Occipital lobe (tissue), 2 donors: ENCODE data around the gene PRRX2. TPM values are rescaled to one million over a fixed set of nuclear protein-coding genes. Genes with fewer than 3 reads are reported as not detected.
"Not testable (repeated sequence)": the region's sequence is repeated elsewhere in the genome, so short reads cannot be mapped to it uniquely, and the experiment has no call there.

ENCODE experiments used
- DNase-seq: peaks from one replicate; lab custom pipeline; 2025; lab: John Stamatoyannopoulos, UW
- total RNA-seq: library from RNA; depleted of rRNA; stranded (reverse); fragments of >200 nt; gene quantifications from one replicate; pipeline ENCODE4 v1.2.3, GENCODE V29; 2014

Gene PRRX2
- total RNA-seq, 1 donor from 2014 or later = 0.16 TPM

DNA sequence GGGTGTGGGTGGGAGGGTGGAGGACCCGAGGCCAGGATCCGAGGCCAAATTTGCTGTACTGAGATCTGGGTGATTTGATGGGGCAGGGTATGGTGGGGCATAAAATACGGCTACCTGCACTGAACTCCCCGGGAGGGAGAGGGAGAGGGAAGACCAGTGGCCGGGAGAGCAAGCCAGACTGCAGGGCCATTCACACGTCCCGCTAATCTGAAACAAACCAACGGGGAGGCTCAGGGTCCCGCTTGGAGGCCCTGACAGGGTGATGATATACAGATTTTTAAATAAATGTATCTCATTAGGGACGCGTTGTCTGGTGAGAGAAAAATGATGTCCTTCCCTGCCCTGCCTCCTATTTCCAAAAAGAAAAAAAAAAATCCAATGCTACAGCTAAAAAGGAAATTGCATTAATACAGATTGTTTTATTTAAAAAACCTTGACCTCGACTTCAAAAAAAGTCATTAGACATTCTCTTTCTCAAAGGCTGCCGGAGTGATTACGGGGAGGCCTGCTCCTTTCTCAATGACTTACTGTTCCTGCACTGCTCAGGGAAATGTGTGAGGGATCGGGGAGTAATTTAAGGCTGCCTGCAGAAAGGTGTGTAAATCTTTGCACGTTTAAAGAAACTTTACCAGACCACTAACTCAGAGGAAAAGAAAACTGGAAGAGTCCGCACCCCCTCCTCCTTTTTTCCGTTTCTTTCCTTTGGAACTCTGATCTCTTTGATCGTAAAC lies 11.5 kb upstream of the PRRX2 start:
- no peak for DNase-seq

DNA sequence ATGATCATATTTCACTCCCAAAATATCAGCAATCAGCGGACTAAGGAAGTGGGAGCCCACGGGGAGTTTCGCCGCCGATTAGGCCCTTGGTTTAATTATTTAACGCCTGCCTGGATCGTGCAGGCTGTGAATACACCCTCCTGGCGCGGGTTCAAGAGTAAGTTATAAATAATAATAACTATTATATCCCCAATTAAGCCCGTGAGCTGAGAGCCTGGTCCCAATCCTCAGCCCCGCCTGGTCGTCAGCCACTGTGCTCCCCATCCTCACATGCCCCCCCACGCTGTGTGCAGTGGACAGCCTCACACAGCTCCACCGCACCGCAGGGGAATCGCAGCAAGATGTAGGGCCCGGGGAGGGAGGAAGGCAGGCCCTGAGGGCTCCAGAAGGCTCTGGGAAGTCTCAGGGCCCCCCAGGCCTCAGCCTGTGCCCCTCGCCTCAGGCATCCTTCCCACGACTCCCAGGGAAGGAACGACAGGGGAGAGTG lies 10.8 kb upstream of the PRRX2 start:
- no peak for DNase-seq

DNA sequence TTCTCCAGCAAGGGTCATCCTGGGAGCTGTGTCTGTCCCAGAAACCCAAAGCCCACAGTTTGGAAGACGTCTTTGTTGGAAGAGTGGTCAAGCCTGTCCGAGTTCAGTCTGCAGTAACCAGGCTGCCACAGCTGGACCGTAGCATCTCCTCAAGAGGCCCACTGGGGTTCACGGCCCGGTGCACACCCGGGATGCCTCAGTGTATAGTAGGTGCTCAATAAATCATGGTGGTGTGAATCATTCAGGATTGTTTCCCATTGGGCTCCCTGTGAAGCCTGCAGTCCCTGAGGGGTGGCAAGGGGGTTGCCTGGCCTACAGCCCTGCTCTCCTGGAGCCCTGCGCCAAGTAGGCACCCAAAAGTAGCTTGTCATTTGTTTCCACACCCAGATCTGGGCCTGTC lies 10.3 kb upstream of the PRRX2 start:
- DNase-seq = no peak

DNA sequence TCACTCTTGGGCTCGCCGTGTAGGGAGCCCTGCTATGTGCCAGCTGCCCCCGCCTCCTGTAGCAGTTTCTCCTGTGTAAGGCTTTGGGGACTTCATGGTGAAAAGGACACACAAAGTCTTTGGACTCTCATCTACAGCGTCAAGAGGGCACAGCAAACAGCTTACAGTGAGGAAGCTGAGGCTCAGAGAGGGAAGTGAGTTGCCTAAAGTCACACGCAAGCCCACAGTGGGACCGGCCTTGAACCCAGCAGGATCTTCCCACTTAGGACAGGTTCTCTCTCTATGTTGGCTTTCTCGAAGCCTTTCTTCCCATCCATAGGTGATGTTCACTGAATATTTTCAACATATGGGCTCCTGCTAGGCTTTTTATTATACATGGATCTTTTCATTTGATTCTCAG lies 9.8 kb upstream of the PRRX2 start:
- no peak for DNase-seq

DNA sequence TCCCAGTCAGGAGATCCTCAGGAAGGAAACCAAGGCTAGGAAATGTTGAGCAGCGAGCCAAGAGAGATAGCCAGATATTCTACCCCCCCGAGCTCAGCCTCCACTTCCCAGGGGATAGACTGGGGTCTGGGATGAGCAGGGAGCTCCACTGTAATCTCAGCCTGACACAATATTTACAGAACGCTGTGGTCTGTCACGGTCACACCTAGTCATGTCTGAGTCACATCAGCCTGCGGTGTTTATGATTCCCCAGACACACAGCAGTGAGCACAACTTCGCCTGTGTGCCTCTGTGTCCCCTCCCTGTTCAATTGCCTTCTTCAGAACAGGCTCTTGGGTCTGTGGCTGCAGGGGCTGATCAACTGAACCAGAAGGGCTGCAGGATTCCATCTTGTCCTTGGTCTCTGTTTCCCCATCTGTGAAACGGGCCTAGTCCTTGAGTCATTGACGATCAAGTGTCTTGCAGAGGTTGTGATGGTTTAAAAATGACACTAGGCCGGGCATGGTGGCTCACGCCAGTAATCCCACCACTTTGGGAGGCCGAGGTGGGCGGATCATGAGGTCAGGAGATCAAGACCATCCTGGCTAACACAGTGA lies 8.6 kb upstream of the PRRX2 start:
- DNase-seq = no peak

DNA sequence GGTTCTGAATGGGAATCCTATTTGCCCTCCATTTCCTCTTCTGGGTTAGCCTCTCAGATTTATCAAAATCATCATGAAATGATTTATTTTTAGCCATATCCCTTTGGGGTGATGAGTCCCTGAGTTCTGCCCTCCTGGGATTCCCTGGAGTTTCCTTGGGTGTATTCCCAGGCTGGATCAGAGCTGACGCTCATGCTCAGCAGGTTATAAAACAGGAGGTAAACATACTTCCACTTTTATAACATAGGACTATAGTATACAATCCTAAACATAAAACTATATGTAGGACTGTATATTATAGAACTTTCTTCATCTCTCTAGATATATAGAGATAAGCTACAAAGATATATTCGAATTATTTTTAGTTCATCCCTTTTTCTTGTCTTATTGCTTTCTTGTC lies 4.4 kb upstream of the PRRX2 start:
- no peak for DNase-seq

DNA sequence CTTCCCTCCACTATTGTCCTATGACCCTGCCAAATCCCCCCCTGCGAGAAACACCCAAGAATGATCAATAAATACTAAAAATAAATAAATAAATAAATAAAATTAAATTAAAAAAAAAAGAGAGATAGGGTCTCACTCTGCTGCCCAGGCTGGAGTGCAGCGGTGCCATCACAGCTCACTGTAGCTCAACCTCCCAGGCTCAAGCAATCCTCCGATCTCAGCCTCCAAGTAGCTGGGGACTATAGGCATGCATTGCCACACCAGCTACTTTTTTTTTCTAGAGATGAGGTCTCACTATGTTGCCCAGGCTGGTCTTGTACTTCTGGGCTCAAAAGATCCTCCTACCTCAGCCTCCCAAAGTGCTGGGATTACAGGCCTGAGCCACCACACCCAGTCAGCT lies 3.2 kb upstream of the PRRX2 start:
- DNase-seq = not testable (repeated sequence)

DNA sequence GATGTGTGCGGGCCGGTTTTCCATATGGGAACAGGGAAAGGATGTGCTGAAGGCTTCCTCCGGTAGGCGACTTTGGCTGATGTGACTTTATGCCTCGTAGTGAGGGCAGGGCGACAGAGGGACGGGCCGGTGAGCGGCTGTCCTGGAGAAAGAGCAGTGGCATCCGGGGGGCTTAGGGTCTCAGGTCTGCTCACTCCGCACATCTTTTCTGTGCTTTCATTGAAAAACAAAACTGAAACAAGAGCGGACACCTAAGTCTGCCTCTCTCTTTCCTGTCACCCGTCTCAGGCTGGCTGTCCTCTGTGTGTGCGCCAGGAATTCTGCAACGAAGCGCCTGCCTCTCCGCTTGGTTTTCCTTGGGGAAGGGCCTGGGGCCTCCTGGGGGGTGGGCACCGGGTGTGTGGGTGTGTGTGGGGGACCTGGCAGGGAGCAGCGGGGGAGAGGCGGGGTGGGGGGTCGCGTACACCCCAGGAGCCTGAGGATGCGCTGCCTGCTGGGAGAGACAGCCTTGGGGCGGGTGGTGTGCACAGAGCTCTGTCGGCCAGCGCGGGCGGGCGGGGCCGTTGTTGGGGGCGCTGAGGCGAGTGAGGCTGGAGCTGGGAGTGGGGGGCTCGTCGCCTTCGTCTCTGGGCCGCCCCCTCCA lies 580 bp upstream of the PRRX2 start:
- no peak for DNase-seq

DNA sequence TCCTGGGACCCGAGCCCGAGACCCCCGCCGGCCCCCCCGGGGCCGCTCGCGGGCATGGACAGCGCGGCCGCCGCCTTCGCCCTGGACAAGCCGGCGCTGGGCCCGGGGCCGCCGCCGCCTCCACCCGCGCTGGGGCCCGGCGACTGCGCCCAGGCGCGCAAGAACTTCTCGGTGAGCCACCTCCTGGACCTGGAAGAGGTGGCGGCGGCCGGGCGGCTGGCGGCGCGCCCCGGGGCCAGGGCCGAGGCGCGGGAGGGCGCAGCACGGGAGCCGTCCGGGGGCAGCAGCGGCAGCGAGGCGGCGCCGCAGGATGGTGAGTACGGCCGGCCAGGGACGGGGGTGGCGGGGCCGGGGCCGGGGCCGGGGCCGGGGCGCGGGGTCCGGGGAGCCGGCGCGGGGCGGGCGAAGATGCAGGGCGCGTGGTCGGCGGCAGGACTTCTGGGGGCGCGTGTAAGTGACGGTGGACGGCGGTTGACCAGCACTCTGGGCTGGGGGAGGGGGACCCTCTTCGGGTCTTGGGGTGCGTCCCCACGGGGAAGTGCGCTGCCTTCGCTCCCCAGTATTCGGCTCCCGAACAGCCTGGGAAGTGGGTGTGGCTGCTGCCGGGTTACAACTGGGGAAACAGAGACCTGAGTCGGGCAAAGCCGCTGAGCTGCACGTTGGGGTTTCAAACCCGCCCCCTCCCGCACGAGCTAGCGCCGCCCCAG lies 520 bp downstream of the PRRX2 start:
- DNase-seq = no peak

DNA sequence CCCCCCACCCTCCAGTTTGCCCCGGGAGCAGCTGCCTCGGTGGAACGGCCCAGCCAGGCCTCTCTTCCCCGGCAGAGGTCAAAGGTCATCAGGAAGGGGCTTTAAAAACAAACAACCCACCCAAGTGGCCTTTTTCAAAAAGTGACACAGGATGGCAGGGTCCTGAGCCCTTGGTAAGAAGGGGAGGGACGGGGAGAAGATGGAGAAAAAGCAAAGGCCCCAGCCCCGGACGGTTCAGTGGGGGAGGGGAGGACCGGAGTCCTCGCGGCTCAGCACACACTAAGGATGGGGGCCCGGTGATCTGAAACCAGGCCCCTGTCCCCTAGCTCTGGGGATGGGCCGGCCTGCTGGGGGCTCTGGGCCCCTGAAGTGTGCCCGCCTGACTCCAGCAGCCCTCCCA lies 1.1 kb downstream of the PRRX2 start:
- no peak for DNase-seq

DNA sequence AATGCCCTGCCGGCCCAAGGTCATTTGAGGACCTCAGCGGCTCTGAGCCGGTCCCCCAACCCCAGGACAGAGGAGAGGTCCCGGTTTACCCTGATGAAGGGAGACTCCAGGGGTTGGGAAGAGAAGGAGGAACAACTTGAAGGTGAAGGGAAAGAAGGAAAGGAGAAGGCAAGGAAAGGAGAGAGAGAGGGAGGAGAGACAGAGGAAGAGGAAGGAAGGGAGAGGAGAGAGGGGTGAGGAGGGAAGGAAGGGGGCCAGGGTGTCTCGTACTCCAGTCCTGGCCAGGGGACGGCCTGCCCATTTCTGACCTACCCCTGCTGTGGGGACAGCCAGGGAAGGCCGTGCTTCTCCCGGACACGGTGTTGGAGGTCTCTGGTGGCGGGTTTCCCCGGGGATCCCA lies 1.9 kb downstream of the PRRX2 start:
- no peak for DNase-seq

DNA sequence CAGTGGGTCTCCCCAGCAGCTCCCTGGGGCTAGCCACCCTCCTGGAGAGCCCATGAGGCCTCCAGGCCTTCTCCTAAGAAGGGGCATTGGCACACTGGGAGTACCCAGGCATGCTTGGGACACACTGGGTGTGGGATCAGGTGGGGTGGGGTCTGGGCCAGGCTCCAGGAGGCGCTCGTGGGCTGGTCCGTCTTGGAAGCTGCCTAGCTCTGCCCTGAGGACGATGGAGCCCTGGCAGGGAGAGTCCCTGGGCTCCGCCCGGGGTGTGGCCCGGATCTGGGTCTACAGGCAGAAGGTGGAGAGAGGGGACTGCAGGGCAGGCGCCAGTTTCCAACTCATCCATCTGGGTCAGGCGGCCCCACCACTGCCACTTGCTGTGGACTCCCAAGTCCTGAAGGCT lies 2.4 kb downstream of the PRRX2 start:
- no peak for DNase-seq

DNA sequence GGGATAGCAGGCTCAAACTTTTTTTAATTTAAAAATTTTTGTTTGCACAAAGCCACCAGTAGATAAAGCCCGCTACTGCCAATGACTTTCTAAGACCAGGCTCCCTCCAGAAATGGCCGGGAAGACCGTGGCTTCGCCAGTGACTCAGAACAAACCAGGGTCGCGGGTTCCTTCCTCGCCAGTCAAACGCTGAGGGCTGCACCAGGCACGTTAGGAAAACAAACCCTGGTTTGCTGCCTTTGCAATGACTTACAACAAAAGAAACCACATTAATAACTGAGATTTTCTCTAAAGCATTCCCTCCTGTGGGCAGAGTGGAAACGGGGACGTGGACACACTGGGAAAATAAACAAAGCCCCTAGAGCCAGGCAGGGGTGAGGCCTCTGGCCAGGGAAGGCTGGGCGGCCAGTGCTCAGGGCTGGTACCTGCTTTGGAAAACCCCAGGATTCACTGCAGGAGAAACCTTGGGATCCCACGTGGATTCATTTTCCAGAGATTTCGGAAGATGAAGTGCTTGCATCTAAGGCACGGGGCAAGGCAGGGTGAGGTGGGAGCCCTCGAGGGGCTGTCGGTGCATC lies 3.8 kb downstream of the PRRX2 start:
- no peak for DNase-seq

DNA sequence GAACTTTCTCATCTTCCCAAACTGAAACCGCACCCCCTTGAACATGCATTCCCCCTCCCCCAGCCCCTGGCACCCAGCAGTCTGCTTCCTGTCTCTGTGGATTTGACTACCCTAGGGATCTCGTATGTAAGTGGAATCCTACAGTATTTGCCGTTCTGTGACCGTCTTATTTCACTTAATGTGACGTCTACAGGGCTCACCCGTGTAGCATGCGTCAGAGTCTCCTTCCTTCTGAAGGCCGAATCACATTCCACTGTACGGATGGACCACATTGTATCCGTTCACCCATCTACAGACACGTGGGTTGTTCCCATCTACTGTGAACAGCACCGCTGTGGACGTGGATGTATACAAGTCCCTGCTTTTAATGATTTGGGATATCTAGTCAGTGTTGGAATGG lies 4.5 kb downstream of the PRRX2 start:
- no peak for DNase-seq

DNA sequence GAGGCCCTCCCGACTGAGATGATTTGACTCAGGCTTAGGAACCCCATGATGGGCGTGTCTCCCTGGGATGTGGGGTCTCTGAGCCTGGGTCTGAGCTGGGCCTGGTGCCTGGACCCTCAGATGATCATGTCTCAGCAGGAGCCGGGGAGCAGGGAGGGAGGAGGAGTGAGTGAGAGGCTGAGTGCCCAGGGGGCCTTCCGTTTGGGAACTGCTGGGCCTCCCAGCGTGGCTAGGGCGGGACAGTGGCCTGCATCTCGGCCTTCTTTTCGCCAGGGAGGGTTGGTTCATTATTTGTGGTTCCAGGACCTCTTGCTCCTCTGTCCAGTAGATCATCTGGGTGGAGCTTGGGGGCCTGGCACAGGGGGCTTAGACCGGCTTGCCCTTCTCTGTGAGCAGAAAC lies 5.6 kb downstream of the PRRX2 start:
- no peak for DNase-seq

DNA sequence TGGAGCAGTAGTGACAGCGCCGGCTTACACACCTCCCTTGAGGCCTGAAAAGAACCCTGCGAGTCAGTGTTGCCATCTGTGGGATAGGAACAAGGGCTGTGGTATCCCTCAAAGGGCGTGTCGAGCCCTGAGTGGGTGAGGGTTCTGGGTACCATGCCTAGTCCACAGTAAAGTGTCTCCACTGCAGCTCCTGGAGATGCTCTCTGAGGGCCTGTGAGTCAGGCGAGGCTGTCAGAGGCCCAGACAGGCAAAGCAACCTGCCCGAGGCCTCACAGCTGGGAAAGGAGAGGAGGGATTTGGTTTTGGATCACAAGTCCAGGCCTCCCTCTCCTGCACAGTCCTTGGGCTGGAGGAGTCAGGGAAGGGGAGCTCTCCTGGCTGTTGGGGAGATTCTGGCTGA lies 6.1 kb downstream of the PRRX2 start:
- no peak for DNase-seq

DNA sequence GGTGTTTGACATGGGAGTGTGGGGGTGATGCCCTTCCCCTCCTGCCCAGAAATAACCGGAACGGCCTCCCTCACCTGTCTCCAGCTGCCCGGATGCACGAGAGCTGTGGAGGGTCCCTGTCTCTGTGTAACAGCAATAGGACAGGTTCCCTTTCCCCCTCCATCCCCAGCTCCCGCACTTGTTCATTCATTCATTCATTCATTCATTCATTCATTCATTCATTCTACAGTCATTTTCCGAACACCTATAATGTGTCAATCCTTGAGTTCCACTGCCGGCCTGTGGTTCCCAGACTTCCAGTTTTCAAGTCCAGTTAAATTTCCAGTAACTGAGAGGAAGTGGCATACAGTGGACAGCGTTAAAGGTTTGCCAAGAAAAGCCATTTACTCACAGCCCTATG lies 7.3 kb downstream of the PRRX2 start:
- no peak for DNase-seq

DNA sequence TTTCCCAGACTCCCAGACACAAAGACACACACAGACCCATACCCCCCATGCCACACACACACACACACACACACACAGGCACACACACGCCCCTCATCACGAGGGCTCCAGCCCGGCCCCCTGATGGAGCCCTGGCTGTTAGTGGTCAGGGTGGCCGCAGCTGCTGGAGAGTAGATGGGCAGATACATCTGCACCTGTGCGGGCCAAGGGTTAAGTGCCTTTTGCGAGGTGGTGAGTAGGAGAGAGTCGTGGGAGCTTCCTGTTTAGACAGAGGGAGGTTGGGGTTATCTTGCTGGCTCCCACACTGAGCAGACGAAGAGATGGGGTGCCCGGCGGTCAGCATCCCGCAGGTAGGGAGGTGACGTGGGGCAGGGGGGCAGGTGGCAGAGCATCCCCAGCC lies 8.2 kb downstream of the PRRX2 start:
- DNase-seq = no peak

DNA sequence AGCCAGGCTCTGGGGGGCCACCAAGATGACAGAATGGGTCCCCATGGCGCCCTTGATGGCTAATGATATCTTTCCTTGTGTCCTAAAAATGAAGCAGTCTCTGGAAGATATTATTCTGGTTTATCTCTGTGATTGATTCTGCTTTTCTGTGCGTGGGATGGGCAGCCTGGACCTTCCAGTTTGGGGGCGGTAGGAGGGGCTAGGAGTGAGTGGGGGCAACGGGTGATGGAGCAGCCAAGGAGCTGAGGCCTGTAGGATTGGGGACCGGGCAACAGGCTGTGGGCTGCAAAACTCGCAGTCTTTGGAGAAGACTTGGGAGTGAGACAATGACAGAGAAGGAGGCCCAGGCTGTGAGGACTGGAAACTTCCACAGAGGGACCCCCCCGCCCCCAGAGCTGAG lies 8.8 kb downstream of the PRRX2 start:
- no peak for DNase-seq

DNA sequence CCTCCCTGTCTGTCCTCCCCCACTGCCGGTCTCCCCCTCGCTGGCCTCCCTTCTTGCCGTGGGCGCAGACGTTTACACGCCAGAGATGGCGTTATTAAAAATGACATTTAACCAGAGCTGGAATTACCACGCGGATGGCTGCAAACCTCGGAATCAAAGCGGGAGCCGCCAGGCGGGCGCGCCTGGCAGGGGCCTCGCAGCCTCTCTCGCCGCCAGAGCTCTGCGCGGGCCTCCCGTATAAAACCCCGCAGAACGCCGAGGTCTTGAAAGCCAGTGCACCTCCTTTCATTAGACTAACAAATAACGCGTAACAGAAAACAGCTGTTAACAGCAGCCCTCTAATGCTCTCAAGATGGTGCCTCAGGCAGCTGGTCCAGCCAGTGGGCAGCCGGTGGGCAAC lies 10.2 kb downstream of the PRRX2 start:
- DNase-seq = no peak

DNA sequence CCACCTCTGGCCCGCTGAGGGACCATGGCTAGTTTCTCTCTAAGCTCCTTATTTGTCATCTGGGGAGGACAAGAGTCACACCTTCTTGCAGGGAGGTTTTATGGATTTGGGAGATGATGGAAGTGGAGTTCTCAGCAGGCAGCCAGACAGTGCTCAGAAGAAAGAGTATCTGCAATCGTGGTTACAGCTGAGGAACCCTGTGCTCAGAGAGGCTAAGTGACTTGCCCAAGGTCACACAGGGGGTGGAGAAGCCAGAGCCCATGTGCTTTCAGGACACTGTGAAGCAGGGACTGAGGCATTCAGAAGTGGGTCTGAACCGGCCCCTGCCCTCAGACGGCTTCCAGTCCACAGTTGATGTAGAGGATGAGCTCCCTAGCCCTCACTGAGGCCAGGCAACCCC lies 10.8 kb downstream of the PRRX2 start:
- DNase-seq = no peak

DNA sequence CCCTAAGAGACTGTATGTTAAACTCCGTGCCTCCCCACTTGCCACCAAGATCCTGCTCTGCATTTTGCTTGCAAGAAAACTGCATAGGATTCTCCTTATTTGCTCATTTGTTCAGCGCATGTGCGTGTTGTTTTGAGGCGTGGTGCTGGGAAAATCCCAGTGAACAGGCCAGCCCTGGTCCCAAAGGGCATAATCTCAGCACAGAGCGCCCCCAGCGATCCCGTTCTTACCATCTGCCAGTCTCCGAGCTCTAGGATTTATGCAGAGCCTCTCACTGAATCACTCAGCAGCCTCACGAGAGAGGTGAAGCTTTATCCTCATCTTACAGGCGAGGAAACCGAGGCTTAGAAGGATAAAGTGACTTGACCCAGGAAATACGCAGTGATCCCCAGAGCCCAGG lies 11.5 kb downstream of the PRRX2 start:
- DNase-seq = no peak
